ENCODE measurements around the gene LILRA5. TPM values are rescaled to one million over a fixed set of nuclear protein-coding genes. Genes with fewer than 3 reads are reported as not detected.

The LILRA5 gene
- polyA plus RNA-seq, 1 donor (not counting 4 experiments of a cell fraction or from before 2014, with no cell fraction given): not detected

DNA sequence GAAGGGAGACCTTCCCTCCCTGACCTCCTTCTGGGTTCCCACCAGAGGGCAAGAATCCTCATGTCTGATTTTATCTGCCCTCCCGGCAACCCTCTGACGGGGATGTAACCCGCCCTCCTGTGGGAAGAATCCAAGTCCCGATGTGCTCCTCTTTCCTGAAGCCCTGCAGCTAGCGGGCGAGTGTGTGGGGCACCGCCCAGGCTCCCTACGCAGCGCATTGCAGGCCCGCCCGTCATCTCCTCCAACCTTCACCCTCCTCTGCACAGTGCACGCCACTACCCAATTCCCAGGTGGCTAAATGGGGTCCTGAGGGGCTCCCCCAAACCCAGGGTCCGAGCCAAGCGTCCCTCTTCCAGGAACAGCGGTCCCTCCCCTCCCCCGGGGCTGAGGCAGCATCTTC is 44.4 kb upstream of the LILRA5 start:
- H3K9me3 ChIP-seq (ENCODE audit: control insufficient read depth, low read depth, low read length): no peaks in the 10 kb centered on the region
- H3K27ac ChIP-seq (ENCODE audit: control insufficient read depth, insufficient read depth, low read length): no peak overlapping the region
- no peaks in the 10 kb centered on the region for H4K20me1 ChIP-seq (ENCODE audit: control insufficient read depth, extremely low read depth, insufficient read depth, low read length)
- H3K9ac ChIP-seq (ENCODE audit: control insufficient read depth, extremely low read depth, insufficient read depth, low read length): no peak overlapping the region
- no peak overlapping the region for H3K4me2 ChIP-seq (ENCODE audit: control insufficient read depth, extremely low read depth, insufficient read depth, low read depth, low read length)
- H2AFZ ChIP-seq (ENCODE audit: control insufficient read depth, low read length): no peak overlapping the region
- no peak for TF ChIP-seq EZH2 (IDR thresholded peaks at IDR 0.05; ENCODE audit: low read length)
- TF ChIP-seq, protein P1, sequence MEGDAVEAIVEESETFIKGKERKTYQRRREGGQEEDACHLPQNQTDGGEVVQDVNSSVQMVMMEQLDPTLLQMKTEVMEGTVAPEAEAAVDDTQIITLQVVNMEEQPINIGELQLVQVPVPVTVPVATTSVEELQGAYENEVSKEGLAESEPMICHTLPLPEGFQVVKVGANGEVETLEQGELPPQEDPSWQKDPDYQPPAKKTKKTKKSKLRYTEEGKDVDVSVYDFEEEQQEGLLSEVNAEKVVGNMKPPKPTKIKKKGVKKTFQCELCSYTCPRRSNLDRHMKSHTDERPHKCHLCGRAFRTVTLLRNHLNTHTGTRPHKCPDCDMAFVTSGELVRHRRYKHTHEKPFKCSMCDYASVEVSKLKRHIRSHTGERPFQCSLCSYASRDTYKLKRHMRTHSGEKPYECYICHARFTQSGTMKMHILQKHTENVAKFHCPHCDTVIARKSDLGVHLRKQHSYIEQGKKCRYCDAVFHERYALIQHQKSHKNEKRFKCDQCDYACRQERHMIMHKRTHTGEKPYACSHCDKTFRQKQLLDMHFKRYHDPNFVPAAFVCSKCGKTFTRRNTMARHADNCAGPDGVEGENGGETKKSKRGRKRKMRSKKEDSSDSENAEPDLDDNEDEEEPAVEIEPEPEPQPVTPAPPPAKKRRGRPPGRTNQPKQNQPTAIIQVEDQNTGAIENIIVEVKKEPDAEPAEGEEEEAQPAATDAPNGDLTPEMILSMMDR (optimal IDR thresholded peaks at IDR 0.05 in 1 of 3, IDR thresholded peaks at IDR 0.05 in 1 of 3, conservative IDR thresholded peaks at IDR 0.05 in 1 of 3; ENCODE audit: extremely low read depth in 1 of 3, insufficient read depth in 2 of 3, low read length in 3 of 3): no peak
- no peak for FAIRE-seq
- no peaks in the 10 kb centered on the region for H3K27me3 ChIP-seq (ENCODE audit: control insufficient read depth, extremely low read depth, insufficient read depth, low read length)
- dilution Hi-C loops (cut with MboI; ENCODE audit: extremely low pct_ligation_motif_present, low sequenced_read_pairs): no loop called here
- H3K9me1 ChIP-seq (ENCODE audit: control insufficient read depth, extremely low read depth, insufficient read depth, low read length): no peaks in the 10 kb centered on the region
- H3K36me3 ChIP-seq (ENCODE audit: control insufficient read depth in 2 of 2, extremely low read depth in 1 of 2, insufficient read depth in 2 of 2, low read length in 2 of 2): no peaks in the 10 kb centered on the region
- no peak overlapping the region for H3K4me3 ChIP-seq (ENCODE audit: control insufficient read depth in 2 of 3, extremely low read depth in 1 of 3, insufficient read depth in 2 of 3, low read depth in 1 of 3, low read length in 3 of 3)
- no peak for DNase-seq (ENCODE audit: low read depth, low spot score)
- H3K79me2 ChIP-seq (ENCODE audit: control insufficient read depth, insufficient read depth, low read length): no peaks in the 10 kb centered on the region
- H3K4me1 ChIP-seq (ENCODE audit: control insufficient read depth, extremely low read depth, insufficient read depth, low read length): no peaks in the 10 kb centered on the region

DNA sequence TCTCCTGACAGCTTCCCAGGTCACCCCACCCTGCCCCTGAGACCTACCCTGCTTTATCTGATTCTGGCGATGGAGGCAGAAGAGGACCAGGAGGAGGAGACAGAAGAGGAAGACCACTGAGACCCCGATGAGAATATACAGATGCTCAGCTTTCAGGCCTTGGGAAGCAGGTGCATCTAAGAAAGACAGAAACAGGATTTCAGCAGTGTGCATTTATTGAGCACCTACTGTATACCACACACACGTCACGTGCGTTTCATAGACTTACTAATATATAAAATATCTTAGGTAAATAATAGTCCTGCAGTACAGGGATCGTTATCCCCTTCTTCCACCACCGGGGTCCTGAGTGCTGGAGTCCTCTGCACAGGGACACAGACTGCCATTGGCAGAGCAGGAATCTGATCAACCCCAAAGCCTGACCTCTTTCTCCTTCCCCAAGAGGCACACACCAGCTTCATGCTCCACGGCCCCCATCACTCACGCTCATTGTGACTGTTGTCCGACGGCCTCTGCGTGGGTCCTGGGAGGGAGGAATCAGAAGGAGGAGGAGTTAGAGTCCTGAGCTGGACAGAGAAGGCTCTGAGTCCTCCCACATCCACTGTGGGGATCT is 43.6 kb upstream of the LILRA5 start:
- no peak for DNase-seq (ENCODE audit: low read depth, low spot score)

More for the DNA sequence above, 43.6 kb upstream of the LILRA5 start:
- Histone ChIP-seq H3K4me2 (ENCODE audit: control insufficient read depth, extremely low read depth, insufficient read depth, low read depth, low read length) (no peak overlapping the region), H3K79me2 (ENCODE audit: control insufficient read depth, insufficient read depth, low read length) (no peaks in the 10 kb centered on the region), H3K36me3 (ENCODE audit: control insufficient read depth in 2 of 2, extremely low read depth in 1 of 2, insufficient read depth in 2 of 2, low read length in 2 of 2) (no peaks in the 10 kb centered on the region), H3K4me1 (ENCODE audit: control insufficient read depth, extremely low read depth, insufficient read depth, low read length) (no peaks in the 10 kb centered on the region), H3K9me3 (ENCODE audit: control insufficient read depth, low read depth, low read length) (no peaks in the 10 kb centered on the region), H2AFZ (ENCODE audit: control insufficient read depth, low read length) (no peak overlapping the region), H4K20me1 (ENCODE audit: control insufficient read depth, extremely low read depth, insufficient read depth, low read length) (no peaks in the 10 kb centered on the region), H3K9ac (ENCODE audit: control insufficient read depth, extremely low read depth, insufficient read depth, low read length) (no peak overlapping the region), H3K27ac (ENCODE audit: control insufficient read depth, insufficient read depth, low read length) (no peak overlapping the region), H3K9me1 (ENCODE audit: control insufficient read depth, extremely low read depth, insufficient read depth, low read length) (no peaks in the 10 kb centered on the region), H3K27me3 (ENCODE audit: control insufficient read depth, extremely low read depth, insufficient read depth, low read length) (no peaks in the 10 kb centered on the region), H3K4me3 (ENCODE audit: control insufficient read depth in 2 of 3, extremely low read depth in 1 of 3, insufficient read depth in 2 of 3, low read depth in 1 of 3, low read length in 3 of 3) (no peak overlapping the region)
- dilution Hi-C loops (cut with MboI; ENCODE audit: extremely low pct_ligation_motif_present, low sequenced_read_pairs): no loop called here
- TF ChIP-seq, protein P1 (optimal IDR thresholded peaks at IDR 0.05 in 1 of 3, IDR thresholded peaks at IDR 0.05 in 1 of 3, conservative IDR thresholded peaks at IDR 0.05 in 1 of 3; ENCODE audit: extremely low read depth in 1 of 3, insufficient read depth in 2 of 3, low read length in 3 of 3): no peak
- TF ChIP-seq EZH2 (IDR thresholded peaks at IDR 0.05; ENCODE audit: low read length): no peak
- no peak for FAIRE-seq
